Endothelial cell (in vitro differentiated cells): Measurements from ENCODE around the gene TRABD2A. TPM values are rescaled to one million over a fixed set of nuclear protein-coding genes. Genes with fewer than 3 reads are reported as not detected.

Experiments used
- DNase-seq: peaks from one replicate; pipeline ENCODE4 v3.0.0; 2021; ENCODE audit warnings: low spot score
- H3K27ac Mint-ChIP-seq: one replicate; pipeline ENCODE4 v1.8.0; 2021; ENCODE audit warnings: mixed read lengths, inconsistent platforms; ENCODE audit not compliant: unreplicated experiment
- H3K27me3 Mint-ChIP-seq: one replicate; pipeline ENCODE4 v1.8.0; 2021; ENCODE audit warnings: mild to moderate bottlenecking, moderate library complexity, mixed read lengths, inconsistent platforms; ENCODE audit not compliant: unreplicated experiment
- H3K36me3 Mint-ChIP-seq: one replicate; pipeline ENCODE4 v1.8.0; 2021; ENCODE audit warnings: mild to moderate bottlenecking, low read depth, mixed read lengths, inconsistent platforms; ENCODE audit not compliant: unreplicated experiment
- H3K4me1 Mint-ChIP-seq: one replicate; pipeline ENCODE4 v1.8.0; 2021; ENCODE audit warnings: mild to moderate bottlenecking, mixed read lengths, inconsistent platforms; ENCODE audit not compliant: unreplicated experiment
- H3K4me3 Mint-ChIP-seq: one replicate; pipeline ENCODE4 v1.8.0; 2021; ENCODE audit warnings: mild to moderate bottlenecking, mixed read lengths, inconsistent platforms; ENCODE audit not compliant: unreplicated experiment
- H3K9me3 Mint-ChIP-seq: one replicate; pipeline ENCODE4 v1.8.0; 2021; ENCODE audit warnings: mixed read lengths, inconsistent platforms; ENCODE audit not compliant: unreplicated experiment
- CTCF ChIP-seq: fragments of 200-600 bp; sonication (generic); IDR thresholded peaks from one replicate; pipeline ENCODE4 v1.5.0; 2021; ENCODE audit warnings: antibody characterized with exemption; ENCODE audit not compliant: unreplicated experiment
- total RNA-seq: library from RNA; stranded (reverse); fragmentation: NEBNext Ultra II Directional; extraction: Animal tissue kit (Norgen Biotek cat#: 25700); gene quantifications from one replicate; pipeline ENCODE4 v1.2.1, GENCODE V29; 2021; ENCODE audit not compliant: unreplicated experiment

TRABD2A gene
- total RNA-seq, 1 donor from 2014 or later: 7.2 TPM

- peaks cover 2% of the 10 kb centered on the region for H3K27me3 Mint-ChIP-seq
These were observed 8.4 kb upstream of the TRABD2A start for GRCh38 chr2:84889332-84889731.

GRCh38 chr2:84888401-84889276, 7.8 kb upstream of the TRABD2A start:
- Mint-ChIP-seq H3K36me3 (no peaks in the 10 kb centered on the region), H3K27me3 (no peaks in the 10 kb centered on the region), H3K4me3 (no peak overlapping the region), H3K9me3 (no peaks in the 10 kb centered on the region), H3K27ac (no peak overlapping the region), H3K4me1 (peaks cover 7% of the 10 kb centered on the region)
- no peak for DNase-seq
- TF ChIP-seq CTCF: no peak

More at GRCh38 chr2:84889332-84889731, 8.4 kb upstream of the TRABD2A start:
- no peak overlapping the region for H3K4me3 Mint-ChIP-seq
- H3K9me3 Mint-ChIP-seq: no peaks in the 10 kb centered on the region
- no peak for DNase-seq
- no peak overlapping the region for H3K27ac Mint-ChIP-seq
- no peaks in the 10 kb centered on the region for H3K36me3 Mint-ChIP-seq
- H3K4me1 Mint-ChIP-seq: peaks cover 9% of the 10 kb centered on the region
- no peak for TF ChIP-seq CTCF

- Mint-ChIP-seq H3K4me1 (peaks cover 4% of the 10 kb centered on the region), H3K27ac (no peak overlapping the region), H3K9me3 (no peaks in the 10 kb centered on the region), H3K27me3 (peaks cover 2% of the 10 kb centered on the region), H3K4me3 (no peak overlapping the region), H3K36me3 (no peaks in the 10 kb centered on the region)
- DNase-seq: no peak
- TF ChIP-seq CTCF: no peak
These were observed 5.9 kb upstream of the TRABD2A start for GRCh38 chr2:84886791-84887190.

GRCh38 chr2:84885111-84885510, 4.2 kb upstream of the TRABD2A start:
- peaks cover 5% of the 10 kb centered on the region for H3K27me3 Mint-ChIP-seq
- H3K4me3 Mint-ChIP-seq: no peak overlapping the region
- TF ChIP-seq CTCF: no peak
- no peak overlapping the region for H3K27ac Mint-ChIP-seq
- DNase-seq: no peak
- H3K4me1 Mint-ChIP-seq: peaks cover 5% of the 10 kb centered on the region
- no peaks in the 10 kb centered on the region for H3K9me3 Mint-ChIP-seq
- H3K36me3 Mint-ChIP-seq: no peaks in the 10 kb centered on the region

- H3K4me1 Mint-ChIP-seq: peaks cover 5% of the 10 kb centered on the region
These were observed 3.6 kb upstream of the TRABD2A start for GRCh38 chr2:84884449-84884848.

More at GRCh38 chr2:84884449-84884848, 3.6 kb upstream of the TRABD2A start:
- Mint-ChIP-seq H3K4me3 (no peak overlapping the region), H3K27ac (no peak overlapping the region), H3K27me3 (peaks cover 7% of the 10 kb centered on the region), H3K9me3 (no peaks in the 10 kb centered on the region), H3K36me3 (no peaks in the 10 kb centered on the region)
- DNase-seq: no peak
- no peak for TF ChIP-seq CTCF
